Brain microvascular endothelial cell (primary cell): ENCODE results near the gene STK11.

Experiments used
- DNase-seq: peaks from one replicate; pipeline ENCODE4 v3.0.0-alpha.2; 2020
- H3K27ac ChIP-seq: fragments of 250-450 bp; sonication (Bioruptor Pico); 2 replicates; pipeline ENCODE4 v1.5.1; 2020; ENCODE audit warnings: mild to moderate bottlenecking, moderate library complexity
- H3K27me3 ChIP-seq: fragments of 250-450 bp; sonication (Bioruptor Pico); replicated peaks from 2 replicates; pipeline ENCODE4 v1.5.1; 2020; ENCODE audit warnings: mild to moderate bottlenecking
- H3K36me3 ChIP-seq: fragments of 250-450 bp; sonication (Bioruptor Pico); replicated peaks from 2 replicates; pipeline ENCODE4 v1.5.1; 2020; ENCODE audit warnings: mild to moderate bottlenecking
- H3K4me3 ChIP-seq: 2 replicates; pipeline ENCODE4 v1.5.1; 2011; ENCODE audit warnings: low read depth, mild to moderate bottlenecking, control low read depth, low read length, moderate library complexity
- CTCF ChIP-seq: IDR thresholded peaks from 2 replicates; pipeline ENCODE4 v1.5.1; 2011; ENCODE audit warnings: low read depth, mild to moderate bottlenecking, moderate library complexity, low read length, control low read depth, inconsistent platforms; ENCODE audit errors: missing control alignments
- in situ Hi-C: cut with HindIII; loops from 2 replicates; pipeline ENCODE4 v1.10.0; 2017; ENCODE audit warnings: low sequenced_read_pairs, low pct_ligation_motif_present

The STK11 gene

GRCh38 chr19:1258707-1259205, 53.2 kb downstream of the STK11 start:
- no peak for TF ChIP-seq CTCF
- DNase-seq, result no peak
- peaks cover 44% of the 10 kb centered on the region for H3K36me3 ChIP-seq
- H3K27ac ChIP-seq, result peak overlapping the region; percentile 5
- no peaks in the 10 kb centered on the region for H3K27me3 ChIP-seq
- no peak overlapping the region for H3K4me3 ChIP-seq
- in situ Hi-C loops, result no loop called here

- Histone ChIP-seq H3K4me3 (no peak overlapping the region), H3K27me3 (no peaks in the 10 kb centered on the region), H3K36me3 (peaks cover 39% of the 10 kb centered on the region), H3K27ac (peak overlapping the region; percentile 5)
- TF ChIP-seq CTCF, result no peak
- in situ Hi-C loops, result no loop called here
- no peak for DNase-seq
Measured at GRCh38 chr19:1259206-1259875, 53.8 kb downstream of the STK11 start.

- DNase-seq, result no peak
- TF ChIP-seq CTCF, result no peak
- in situ Hi-C loops, result no loop called here
- no peaks in the 10 kb centered on the region for H3K27me3 ChIP-seq
- peak overlapping the region; percentile 37 for H3K4me3 ChIP-seq
- H3K27ac ChIP-seq, result peak overlapping the region; percentile 5
- H3K36me3 ChIP-seq, result peaks cover 31% of the 10 kb centered on the region
Measured at GRCh38 chr19:1259876-1260748, 54.5 kb downstream of the STK11 start.

- in situ Hi-C loops, result no loop called here
- peak overlapping the region; percentile 61 for H3K4me3 ChIP-seq
- TF ChIP-seq CTCF, result no peak
- H3K27me3 ChIP-seq, result no peaks in the 10 kb centered on the region
- DNase-seq, result peak; percentile 93
- peak overlapping the region; percentile 64 for H3K27ac ChIP-seq
- H3K36me3 ChIP-seq, result peaks cover 22% of the 10 kb centered on the region
Measured at GRCh38 chr19:1260749-1261537, 55.4 kb downstream of the STK11 start.

GRCh38 chr19:1261538-1261797, 55.9 kb downstream of the STK11 start:
- TF ChIP-seq CTCF, result peak; percentile 42
- Histone ChIP-seq H3K4me3 (peak overlapping the region; percentile 61), H3K36me3 (peaks cover 19% of the 10 kb centered on the region), H3K27ac (peak overlapping the region; percentile 64), H3K27me3 (no peaks in the 10 kb centered on the region)
- in situ Hi-C loops, result no loop called here
- DNase-seq, result no peak
